K562 (cell line): ENCODE data around the gene DNASE2B. TPM values are rescaled to one million over a fixed set of nuclear protein-coding genes. Genes with fewer than 3 reads are reported as not detected.

ENCODE experiments used
- ATAC-seq: fragments of 200-7000 bp; cut with Tn5 transposase; 3 replicates; pipeline ENCODE4 v1.9.1; 2020; ENCODE audit warnings: moderate library complexity
- BruUV-seq: library from RNA; stranded (reverse); fragments of 400-500 nt; replicated peaks from 2 replicates; lab custom pipeline; 2021; lab: Mats Ljungman, UMichigan
- CTCF ChIA-PET: fragments of 300-600 bp; formaldehyde crosslinking; extraction: SDS; loops from one replicate; lab custom pipeline; 2021; ENCODE audit warnings: low intra/inter-chr PET ratio; lab: Yijun Ruan, JAX
- POLR2A ChIA-PET: fragments of 300-600, 350-650 bp; sonication (Branson Sonifier 250); formaldehyde crosslinking; extraction: SDS; loops from one replicate; lab custom pipeline; 2021; ENCODE audit warnings: antibody characterized with exemption, inconsistent platforms; lab: Yijun Ruan, JAX
- DNase-seq, 4 experiments: peaks; one replicate each; pipeline versions ENCODE4 v3.0.0 to v3.0.0-alpha.2; 2011 to 2018; ENCODE audit warnings: low spot score in 3 of 4, mixed read lengths in 3 of 4; ENCODE audit errors: extremely low read depth in 1 of 4
- FAIRE-seq: peaks from 2 replicates; lab custom pipeline; 2011; peaks lifted over from hg19 to GRCh38; lab: Jason Lieb, UNC
- H2AFZ ChIP-seq: 2 replicates; pipeline ENCODE4 v1.6.0; 2011; ENCODE audit warnings: low read depth, low read length, control low read depth, inconsistent platforms
- H3K27ac ChIP-seq: fragments of 200-600 bp; 3 replicates; pipeline ENCODE4 v1.8.0; 2011; ENCODE audit warnings: low read depth, mild to moderate bottlenecking, control low read depth, inconsistent platforms, low read length, moderate library complexity, mixed read lengths; ENCODE audit errors: extremely low read depth
- H3K27me3 ChIP-seq, 2 experiments: fragments of 300-600 bp in 1 of 2; 2 replicates in 1 of 2; 3 replicates in 1 of 2; pipeline versions ENCODE4 v1.6.0 to v1.8.0; 2011; ENCODE audit warnings: inconsistent platforms in 2 of 2, low read length in 2 of 2, mild to moderate bottlenecking in 1 of 2, mixed read lengths in 1 of 2, moderate library complexity in 1 of 2; ENCODE audit not compliant: control insufficient read depth in 2 of 2, insufficient read depth in 2 of 2
- H3K36me3 ChIP-seq: fragments of 300-600 bp; 3 replicates; pipeline ENCODE4 v1.8.0; 2011; ENCODE audit warnings: mild to moderate bottlenecking, low read length, inconsistent platforms; ENCODE audit not compliant: control insufficient read depth, insufficient read depth
- H3K4me1 ChIP-seq, 2 experiments: fragments of 200-600 bp in 1 of 2; replicated peaks in 1 of 2; 2 replicates in 1 of 2; 3 replicates in 1 of 2; pipeline versions ENCODE4 v1.5.1 to v1.8.0; 2011; ENCODE audit warnings: inconsistent platforms in 2 of 2, low read length in 2 of 2, mild to moderate bottlenecking in 1 of 2, mixed read lengths in 1 of 2, moderate library complexity in 1 of 2; ENCODE audit not compliant: control insufficient read depth in 2 of 2, insufficient read depth in 2 of 2
- H3K4me2 ChIP-seq: 2 replicates; pipeline ENCODE4 v1.6.1; 2011; ENCODE audit warnings: low read length, control low read depth, inconsistent platforms, mixed read lengths; ENCODE audit not compliant: insufficient read depth
- H3K4me3 ChIP-seq: fragments of 200-600 bp; sonication (generic), shearing (Covaris generic); 2 replicates; pipeline ENCODE4 v1.5.1; 2016; ENCODE audit warnings: control low read depth, inconsistent platforms
- H3K79me2 ChIP-seq: fragments of 200-600 bp; 3 replicates; pipeline ENCODE4 v1.8.0; 2011; ENCODE audit warnings: low read length, inconsistent platforms; ENCODE audit not compliant: control insufficient read depth, insufficient read depth
- H3K9ac ChIP-seq, 2 experiments: 2 replicates each; pipeline versions ENCODE4 v1.6.0 to v1.6.1; 2011; ENCODE audit warnings: low read depth in 2 of 2, low read length in 2 of 2, control low read depth in 1 of 2, inconsistent platforms in 1 of 2, mild to moderate bottlenecking in 1 of 2, mixed read lengths in 1 of 2; ENCODE audit not compliant: insufficient read depth in 1 of 2
- H3K9me1 ChIP-seq: one replicate; pipeline ENCODE4 v1.6.0; 2011; ENCODE audit warnings: inconsistent platforms, mild to moderate bottlenecking, low read length, moderate library complexity; ENCODE audit not compliant: control insufficient read depth, insufficient read depth
- H3K9me3 ChIP-seq: replicated peaks from 2 replicates; pipeline ENCODE4 v1.5.1; 2011; ENCODE audit warnings: low read depth, low read length, inconsistent platforms; ENCODE audit not compliant: control insufficient read depth, insufficient read depth
- H4K20me1 ChIP-seq: replicated peaks from 2 replicates; pipeline ENCODE4 v1.6.1; 2011; ENCODE audit warnings: low read length, inconsistent platforms, mixed read lengths; ENCODE audit not compliant: control insufficient read depth, insufficient read depth
- CBX3 ChIP-seq, 2 experiments: IDR thresholded peaks; 1 replicate in 1 of 2; 2 replicates in 1 of 2; pipeline ENCODE4 v1.6.1; 2012; ENCODE audit warnings: inconsistent platforms in 2 of 2, low read length in 2 of 2, borderline replicate concordance in 1 of 2, control low read depth in 1 of 2
- CBX5 ChIP-seq: IDR thresholded peaks from 2 replicates; pipeline ENCODE4 v1.6.1; 2014; ENCODE audit warnings: low read depth, borderline replicate concordance
- IRF1 ChIP-seq: sonication (generic); formaldehyde crosslinking; IDR thresholded peaks from 2 replicates; pipeline ENCODE4 v1.8.0; 2022; ENCODE audit warnings: missing genetic modification reagents, mild to moderate bottlenecking, borderline replicate concordance
- KAT2B ChIP-seq: IDR thresholded peaks from one replicate; pipeline ENCODE4 v1.6.1; 2012; ENCODE audit warnings: low read depth, mild to moderate bottlenecking, control low read depth, inconsistent platforms, low read length, moderate library complexity
- NFYB ChIP-seq: IDR thresholded peaks from 2 replicates; pipeline ENCODE4 v1.6.1; 2011; ENCODE audit warnings: mild to moderate bottlenecking, moderate library complexity; ENCODE audit not compliant: insufficient read length; ENCODE audit errors: extremely low read depth
- PHF20 ChIP-seq: fragments of 450-650 bp; IDR thresholded peaks from 2 replicates; pipeline ENCODE4 v1.6.1; 2018; ENCODE audit not compliant: partially characterized antibody
- SNAPC5 ChIP-seq: fragments of 250-450 bp; sonication (Bioruptor Pico); IDR thresholded peaks from 2 replicates; pipeline ENCODE4 v1.8.0; 2021; ENCODE audit warnings: moderate library complexity, mild to moderate bottlenecking, inconsistent platforms
- ZBTB2 ChIP-seq: fragments of 450-650 bp; IDR thresholded peaks from 2 replicates; pipeline ENCODE4 v1.6.1; 2016; ENCODE audit warnings: antibody characterized with exemption
- ZNF398 ChIP-seq: fragments of 250-450 bp; sonication (Bioruptor Pico); IDR thresholded peaks from 2 replicates; pipeline ENCODE4 v1.8.0; 2021; ENCODE audit warnings: moderate library complexity, mild to moderate bottlenecking, inconsistent platforms
- WGBS: fragments of 100-300 bp; shearing (Covaris generic); methylation state at CpG from one replicate; pipeline ENCODE4 v1.1.6; 2016; ENCODE audit warnings: low coverage, mixed read lengths; ENCODE audit not compliant: insufficient coverage; ENCODE audit errors: missing lambda C conversion rate; 5-methylcytosine and 5-hydroxymethylcytosine counted together
- in situ Hi-C: fragments of 300-500 bp; cut with MboI; formaldehyde crosslinking; loops from 4 replicates; pipeline ENCODE4 v1.15.0; 2018; ENCODE audit warnings: inconsistent platforms, mixed read lengths
- intact Hi-C: fragments of 100-400 bp; cut with micrococcal nuclease; formaldehyde crosslinking; loops from 2 replicates; pipeline ENCODE4 v1.14.2; 2022
- polyA plus RNA-seq, 8 experiments: library from polyadenylated mRNA; depleted of rRNA in 4 of 8; stranded (reverse) in 5 of 8; unstranded in 3 of 8; fragments of >200 nt; fragmentation: Nextera tagmentation in 2 of 8; fragmentation: Illumina TruSeq in 1 of 8; extraction: Ambion mirVana in 2 of 8; extraction: Trizol in 1 of 8; gene quantifications; 2 replicates each; pipeline versions ENCODE4 v1.2.1 to v1.2.3, GENCODE V29; 2011 to 2014; ENCODE audit warnings: inconsistent platforms in 1 of 8, missing spikeins in 1 of 8
- total RNA-seq, 7 experiments: library from RNA; depleted of rRNA in 6 of 7; stranded (reverse); fragments of >200 nt in 6 of 7; fragmentation: Illumina TruSeq in 2 of 7; extraction: Trizol in 2 of 7; gene quantifications; 2 replicates each; pipeline versions ENCODE4 v1.2.1 to v1.2.3, GENCODE V29; 2011 to 2021; ENCODE audit warnings: low replicate concordance in 1 of 7

The DNASE2B gene
- total and polyA plus RNA-seq, 9 of the 15 experiments (the other 6 are each of a cell fraction or from before 2014, with no cell fraction given), result not detected

GRCh38 chr1:84430546-84430945 is 32.3 kb downstream of the DNASE2B start:
- no peaks in the 10 kb centered on the region for H4K20me1 ChIP-seq
- H3K4me1 ChIP-seq, result peaks cover 0 to 11% of the 10 kb centered on the region in 2 experiments; a peak in 3 of 5 replicates
- H3K4me2 ChIP-seq, result no peak overlapping the region
- no peak for DNase-seq
- no peaks in the 10 kb centered on the region for H3K36me3 ChIP-seq
- H2AFZ ChIP-seq, result no peak overlapping the region
- ChIA-PET CTCF (no interaction called here), POLR2A (interaction anchor here (1.2 kb wide), 1 partner anchor 78 kb away, joined by 3 read pairs; no protein-coding TSS in a partner anchor)
- no peaks in the 10 kb centered on the region for H3K27me3 ChIP-seq
- no peak overlapping the region for H3K27ac ChIP-seq
- WGBS, result 34% methylated on average over 2 of the region's 2 CpGs
- in situ Hi-C loops, result loop anchor here (10.0 kb wide), 1 partner anchor 506 kb away; no protein-coding TSS in a partner anchor
- ATAC-seq, result no peak
- no peak for FAIRE-seq
- H3K9me1 ChIP-seq, result no peaks in the 10 kb centered on the region
- no peak for TF ChIP-seq IRF1 (CRISPR knock-in tag)
- TF ChIP-seq SNAPC5, result no peak
- TF ChIP-seq PHF20, result no peak
- TF ChIP-seq NFYB, result no peak
- no peak for TF ChIP-seq ZBTB2
- no peak for TF ChIP-seq KAT2B
- no peak for TF ChIP-seq ZNF398 (CRISPR knock-in tag)
- TF ChIP-seq CBX3 (IDR thresholded peaks at IDR 0.05; ENCODE audit: borderline replicate concordance in 1 of 2, low read length in 2 of 2), result no peak
- no peak for TF ChIP-seq CBX5
- H3K9ac ChIP-seq, result no peak overlapping the region
- no peaks in the 10 kb centered on the region for H3K79me2 ChIP-seq
- BruUV-seq, result no TSS peak
- intact Hi-C loops, result loop anchor here (5.0 kb wide), 1 partner anchor 288 kb away; the partner anchor contains the start of gene PRKACB
- H3K9me3 ChIP-seq, result 0 out of 2 replicates have a peak, but pooled peaks cover 2% of the 10 kb centered on the region
- H3K4me3 ChIP-seq, result no peak overlapping the region
